Measurements from ENCODE around the gene KRT16.
"Not testable (repeated sequence)": the region's sequence is repeated elsewhere in the genome, so short reads cannot be mapped to it uniquely, and the experiment has no call there.

KRT16 gene

GRCh38 chr17:41614767-41615166, 2.2 kb upstream of the KRT16 start:
- DNase-seq (ENCODE audit: low spot score), result not testable (repeated sequence)

GRCh38 chr17:41614098-41614497, 1.5 kb upstream of the KRT16 start:
- no peak for DNase-seq (ENCODE audit: low spot score)

GRCh38 chr17:41613277-41614082, 913 bp upstream of the KRT16 start:
- no peak for DNase-seq (ENCODE audit: low spot score)

GRCh38 chr17:41610965-41611640, 1.5 kb downstream of the KRT16 start:
- no peak for DNase-seq (ENCODE audit: low spot score)

GRCh38 chr17:41610061-41610517, 2.5 kb downstream of the KRT16 start:
- not testable (repeated sequence) for DNase-seq (ENCODE audit: low spot score)

GRCh38 chr17:41606930-41607329, 5.6 kb downstream of the KRT16 start:
- not testable (repeated sequence) for DNase-seq (ENCODE audit: low spot score)

GRCh38 chr17:41602524-41602923, 10.0 kb downstream of the KRT16 start:
- no peak for DNase-seq (ENCODE audit: low spot score)

GRCh38 chr17:41600318-41600717, 12.2 kb downstream of the KRT16 start:
- no peak for DNase-seq (ENCODE audit: low spot score)

GRCh38 chr17:41599680-41600079, 12.9 kb downstream of the KRT16 start:
- no peak for DNase-seq (ENCODE audit: low spot score)

- DNase-seq (ENCODE audit: low spot score), result no peak
These were observed 17.0 kb downstream of the KRT16 start for GRCh38 chr17:41595585-41595984.

GRCh38 chr17:41594363-41594915, 18.1 kb downstream of the KRT16 start:
- DNase-seq (ENCODE audit: low spot score), result no peak

- no peak for DNase-seq (ENCODE audit: low spot score)
These were observed 19.1 kb downstream of the KRT16 start for GRCh38 chr17:41593306-41593981.

- no peak for DNase-seq (ENCODE audit: low spot score)
These were observed 19.8 kb downstream of the KRT16 start for GRCh38 chr17:41592601-41593305.

- DNase-seq (ENCODE audit: low spot score), result no peak
These were observed 23.3 kb downstream of the KRT16 start for GRCh38 chr17:41589301-41589700.

GRCh38 chr17:41588126-41588810, 24.3 kb downstream of the KRT16 start:
- DNase-seq (ENCODE audit: low spot score), result no peak

GRCh38 chr17:41586863-41587495, 25.6 kb downstream of the KRT16 start, which contains the start of gene KRT14:
KRT14 (minus strand) TSS chr17:41586895; CDS start chr17:41586834, 61 bp downstream.
- no peak for DNase-seq (ENCODE audit: low spot score)

GRCh38 chr17:41585301-41586056, 27.1 kb downstream of the KRT16 start:
- DNase-seq (ENCODE audit: low spot score), result no peak

- DNase-seq (ENCODE audit: low spot score), result not testable (repeated sequence)
These were observed 28.1 kb downstream of the KRT16 start for GRCh38 chr17:41584331-41584927.
